Measurements from ENCODE around the gene VPS39. TPM values are rescaled to one million over a fixed set of nuclear protein-coding genes. Genes with fewer than 3 reads are reported as not detected.

VPS39 gene
- total RNA-seq, 1 donor from 2014 or later = 76.8 TPM

- DNase-seq (ENCODE audit: extremely low spot score, unreplicated experiment) = no peak
- no peak for TF ChIP-seq CTCF (conservative IDR thresholded peaks at IDR 0.05)
- H3K4me1 Mint-ChIP-seq (ENCODE audit: unreplicated experiment) = no peaks in the 10 kb centered on the region
- H3K4me3 Mint-ChIP-seq = no peak overlapping the region
- no peak overlapping the region for H3K27ac Mint-ChIP-seq
- H3K9me3 Mint-ChIP-seq = no peaks in the 10 kb centered on the region
- no peaks in the 10 kb centered on the region for H3K27me3 Mint-ChIP-seq
- H3K36me3 Mint-ChIP-seq = peaks cover 32% of the 10 kb centered on the region
Observed at GRCh38 chr15:42178056-42178455, 30.0 kb downstream of the VPS39 start.

GRCh38 chr15:42175671-42176070 is 32.4 kb downstream of the VPS39 start:
- TF ChIP-seq CTCF (conservative IDR thresholded peaks at IDR 0.05) = no peak
- H3K9me3 Mint-ChIP-seq = no peaks in the 10 kb centered on the region
- peaks cover 34% of the 10 kb centered on the region for H3K36me3 Mint-ChIP-seq
- no peaks in the 10 kb centered on the region for H3K27me3 Mint-ChIP-seq
- DNase-seq (ENCODE audit: extremely low spot score, unreplicated experiment) = no peak
- no peak overlapping the region for H3K27ac Mint-ChIP-seq
- no peak overlapping the region for H3K4me3 Mint-ChIP-seq
- no peaks in the 10 kb centered on the region for H3K4me1 Mint-ChIP-seq (ENCODE audit: unreplicated experiment)

GRCh38 chr15:42172475-42172874 is 35.6 kb downstream of the VPS39 start:
- H3K36me3 Mint-ChIP-seq = peaks cover 36% of the 10 kb centered on the region
- H3K27me3 Mint-ChIP-seq = no peaks in the 10 kb centered on the region
- no peak overlapping the region for H3K27ac Mint-ChIP-seq

GRCh38 chr15:42171795-42172194 is 36.3 kb downstream of the VPS39 start:
- Mint-ChIP-seq H3K27me3 (no peaks in the 10 kb centered on the region), H3K9me3 (no peaks in the 10 kb centered on the region), H3K27ac (no peak overlapping the region), H3K4me1 (ENCODE audit: unreplicated experiment) (no peaks in the 10 kb centered on the region), H3K36me3 (peaks cover 40% of the 10 kb centered on the region), H3K4me3 (no peak overlapping the region)
- TF ChIP-seq CTCF (conservative IDR thresholded peaks at IDR 0.05) = no peak
- no peak for DNase-seq (ENCODE audit: extremely low spot score, unreplicated experiment)

More at GRCh38 chr15:42172475-42172874, 35.6 kb downstream of the VPS39 start:
- TF ChIP-seq CTCF (conservative IDR thresholded peaks at IDR 0.05) = no peak
- no peaks in the 10 kb centered on the region for H3K4me1 Mint-ChIP-seq (ENCODE audit: unreplicated experiment)
- no peak overlapping the region for H3K4me3 Mint-ChIP-seq
- H3K9me3 Mint-ChIP-seq = no peaks in the 10 kb centered on the region
- DNase-seq (ENCODE audit: extremely low spot score, unreplicated experiment) = no peak

- DNase-seq (ENCODE audit: extremely low spot score, unreplicated experiment) = no peak
- peaks cover 41% of the 10 kb centered on the region for H3K36me3 Mint-ChIP-seq
- no peaks in the 10 kb centered on the region for H3K4me1 Mint-ChIP-seq (ENCODE audit: unreplicated experiment)
- H3K4me3 Mint-ChIP-seq = no peak overlapping the region
- H3K27me3 Mint-ChIP-seq = no peaks in the 10 kb centered on the region
- no peak for TF ChIP-seq CTCF (conservative IDR thresholded peaks at IDR 0.05)
- H3K9me3 Mint-ChIP-seq = no peaks in the 10 kb centered on the region
- no peak overlapping the region for H3K27ac Mint-ChIP-seq
Observed at GRCh38 chr15:42171122-42171521, 37.0 kb downstream of the VPS39 start.
